Natural killer cell (primary cell): ENCODE results near the gene VWA2. TPM values are rescaled to one million over a fixed set of nuclear protein-coding genes. Genes with fewer than 3 reads are reported as not detected.

Source experiments
- ATAC-seq, 3 donors: fragments of 150-1000 bp in 2 of 3; fragments of 200-7000 bp in 1 of 3; cut with Tn5 transposase; 1 replicate in 1 of 3; 2 replicates in 2 of 3; pipeline ENCODE4 v1.10.0; 2021; ENCODE audit warnings: mild to moderate bottlenecking in 2 of 3, moderate library complexity in 2 of 3
- DNase-seq, 2 donors: peaks; one replicate each; pipeline versions ENCODE4 v3.0.0 to v3.0.0-alpha.2; 2013 to 2021; ENCODE audit warnings: mixed read lengths in 1 of 2
- H3K27ac ChIP-seq: one replicate; pipeline ENCODE4 v1.5.1; 2013; ENCODE audit warnings: mild to moderate bottlenecking, low read length
- H3K27me3 ChIP-seq: one replicate; pipeline ENCODE4 v1.6.1; 2013; ENCODE audit warnings: low read length; ENCODE audit not compliant: control insufficient read depth, insufficient read depth
- H3K36me3 ChIP-seq: one replicate; pipeline ENCODE4 v1.6.1; 2013; ENCODE audit warnings: low read length; ENCODE audit not compliant: control insufficient read depth, insufficient read depth
- H3K4me1 ChIP-seq: one replicate; pipeline ENCODE4 v1.6.1; 2013; ENCODE audit warnings: low read length; ENCODE audit not compliant: control insufficient read depth, insufficient read depth
- H3K4me3 ChIP-seq: one replicate; pipeline ENCODE4 v1.5.1; 2013; ENCODE audit warnings: low read length
- H3K9me3 ChIP-seq: one replicate; pipeline ENCODE4 v1.6.1; 2013; ENCODE audit warnings: low read length; ENCODE audit not compliant: control insufficient read depth, insufficient read depth
- H3K27ac Mint-ChIP-seq, 2 donors: one replicate each; pipeline ENCODE4 v1.8.0; 2022; ENCODE audit warnings: mild to moderate bottlenecking in 2 of 2, mixed read lengths in 2 of 2, moderate library complexity in 1 of 2
- H3K27me3 Mint-ChIP-seq, 2 donors: one replicate each; pipeline ENCODE4 v1.8.0; 2022; ENCODE audit warnings: low read depth in 2 of 2, mixed read lengths in 2 of 2
- H3K36me3 Mint-ChIP-seq: one replicate; pipeline ENCODE4 v1.8.0; 2022; ENCODE audit warnings: mixed read lengths
- H3K4me1 Mint-ChIP-seq, 2 donors: one replicate each; pipeline ENCODE4 v1.8.0; 2022; ENCODE audit warnings: mixed read lengths in 2 of 2
- H3K4me3 Mint-ChIP-seq: one replicate; pipeline ENCODE4 v1.8.0; 2022; ENCODE audit warnings: mild to moderate bottlenecking, moderate library complexity, mixed read lengths
- H3K9me3 Mint-ChIP-seq, 2 donors: one replicate each; pipeline ENCODE4 v1.8.0; 2022; ENCODE audit warnings: mixed read lengths in 2 of 2
- WGBS: methylation state at CpG from one replicate; pipeline ENCODE4 v1.1.7; 2013; ENCODE audit warnings: missing lambda C conversion rate; ENCODE audit not compliant: insufficient coverage; 5-methylcytosine and 5-hydroxymethylcytosine counted together
- intact Hi-C: fragments of 100-400 bp; cut with micrococcal nuclease; formaldehyde crosslinking; loops from one replicate; pipeline ENCODE4 v1.14.2; 2022
- total RNA-seq, 4 donors: library from RNA; stranded (reverse); fragments of 120-200 nt in 1 of 4; gene quantifications; one replicate each; pipeline versions ENCODE4 v1.2.3 to v1.2.4, GENCODE V29; 2013 to 2022
- TF ChIP-seq, protein P1 (sequence below): fragments of 200-600 bp; IDR thresholded peaks from one replicate; pipeline ENCODE4 v1.8.0; 2022; ENCODE audit warnings: antibody characterized with exemption

VWA2 gene
- total RNA-seq, 3 donors from 2014 or later (not counting 1 experiment from before 2014, with no cell fraction given): not detected

DNA sequence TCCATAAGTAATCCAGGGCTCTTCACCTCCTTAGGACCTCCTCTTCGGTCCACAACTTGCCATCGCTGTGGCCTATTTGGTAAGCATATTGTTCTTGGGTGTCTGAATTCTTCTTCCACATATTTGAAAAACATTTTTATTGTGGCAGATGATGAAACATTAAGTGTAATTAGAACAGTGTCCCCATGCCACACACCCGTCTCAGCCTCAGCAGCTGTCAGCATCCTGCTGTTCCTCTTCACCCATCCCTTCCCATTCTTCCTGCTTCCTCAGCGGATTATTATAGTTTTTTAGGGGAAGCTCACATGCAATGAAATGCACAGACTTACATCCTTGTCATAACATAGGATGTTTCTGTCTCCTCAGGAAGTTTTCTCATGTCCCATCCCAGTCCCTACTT is 39.8 kb upstream of the VWA2 start:
- no peaks in the 10 kb centered on the region for H3K36me3 ChIP-seq
- Mint-ChIP-seq H3K27ac (no peak overlapping the region), H3K36me3 (no peaks in the 10 kb centered on the region), H3K27me3 (peaks cover 40 to 64% of the 10 kb centered on the region in 2 donors), H3K4me3 (no peak overlapping the region), H3K4me1 (no peaks in the 10 kb centered on the region), H3K9me3 (no peaks in the 10 kb centered on the region)
- H3K9me3 ChIP-seq: no peaks in the 10 kb centered on the region
- no peak overlapping the region for H3K27ac ChIP-seq
- ATAC-seq: no peak
- intact Hi-C loops: no loop called here
- H3K4me1 ChIP-seq: no peaks in the 10 kb centered on the region
- peaks cover 5% of the 10 kb centered on the region for H3K27me3 ChIP-seq
- DNase-seq: no peak
- H3K4me3 ChIP-seq: no peak overlapping the region
- 100% methylated on average over 3 of the region's 4 CpGs for WGBS
- TF ChIP-seq, protein P1, sequence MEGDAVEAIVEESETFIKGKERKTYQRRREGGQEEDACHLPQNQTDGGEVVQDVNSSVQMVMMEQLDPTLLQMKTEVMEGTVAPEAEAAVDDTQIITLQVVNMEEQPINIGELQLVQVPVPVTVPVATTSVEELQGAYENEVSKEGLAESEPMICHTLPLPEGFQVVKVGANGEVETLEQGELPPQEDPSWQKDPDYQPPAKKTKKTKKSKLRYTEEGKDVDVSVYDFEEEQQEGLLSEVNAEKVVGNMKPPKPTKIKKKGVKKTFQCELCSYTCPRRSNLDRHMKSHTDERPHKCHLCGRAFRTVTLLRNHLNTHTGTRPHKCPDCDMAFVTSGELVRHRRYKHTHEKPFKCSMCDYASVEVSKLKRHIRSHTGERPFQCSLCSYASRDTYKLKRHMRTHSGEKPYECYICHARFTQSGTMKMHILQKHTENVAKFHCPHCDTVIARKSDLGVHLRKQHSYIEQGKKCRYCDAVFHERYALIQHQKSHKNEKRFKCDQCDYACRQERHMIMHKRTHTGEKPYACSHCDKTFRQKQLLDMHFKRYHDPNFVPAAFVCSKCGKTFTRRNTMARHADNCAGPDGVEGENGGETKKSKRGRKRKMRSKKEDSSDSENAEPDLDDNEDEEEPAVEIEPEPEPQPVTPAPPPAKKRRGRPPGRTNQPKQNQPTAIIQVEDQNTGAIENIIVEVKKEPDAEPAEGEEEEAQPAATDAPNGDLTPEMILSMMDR: no peak

GRCh38 chr10:114202812-114203211 is 36.2 kb upstream of the VWA2 start:
- H3K4me1 Mint-ChIP-seq: no peaks in the 10 kb centered on the region
- TF ChIP-seq, protein P1: no peak
- no peak overlapping the region for H3K27ac Mint-ChIP-seq
- ATAC-seq: no peak
- DNase-seq: no peak
- Histone ChIP-seq H3K9me3 (no peaks in the 10 kb centered on the region), H3K27me3 (peaks cover 2% of the 10 kb centered on the region), H3K36me3 (no peaks in the 10 kb centered on the region), H3K4me3 (no peak overlapping the region), H3K27ac (no peak overlapping the region), H3K4me1 (no peaks in the 10 kb centered on the region)
- 83% methylated on average over 3 of the region's 3 CpGs for WGBS
- no peaks in the 10 kb centered on the region for H3K36me3 Mint-ChIP-seq
- intact Hi-C loops: no loop called here
- H3K9me3 Mint-ChIP-seq: no peaks in the 10 kb centered on the region
- H3K27me3 Mint-ChIP-seq: peaks cover 16 to 32% of the 10 kb centered on the region in 2 donors
- no peak overlapping the region for H3K4me3 Mint-ChIP-seq

DNA sequence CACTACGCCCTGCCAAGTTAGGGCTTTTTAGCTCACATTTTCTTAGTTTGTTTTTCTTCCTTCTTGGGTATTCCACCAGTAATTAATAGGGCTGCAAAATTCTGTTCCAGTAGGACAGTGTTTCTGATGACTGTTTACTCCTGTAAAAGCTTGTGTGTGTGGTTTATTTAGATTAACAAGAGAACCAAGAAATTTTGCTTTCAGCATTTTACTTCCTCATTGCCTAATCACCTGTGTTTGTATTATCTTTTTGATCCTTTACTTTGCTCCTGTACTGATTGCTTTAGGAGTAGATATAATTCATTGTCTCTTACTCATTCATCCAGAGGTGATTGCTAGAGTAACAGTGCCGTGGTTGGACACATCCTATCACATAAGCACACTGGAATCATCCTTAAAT is 32.2 kb upstream of the VWA2 start:
- intact Hi-C loops: no loop called here
- H3K4me1 ChIP-seq: no peaks in the 10 kb centered on the region
- ATAC-seq (no peak), DNase-seq (no peak)
- H3K36me3 ChIP-seq: no peaks in the 10 kb centered on the region
- no peak overlapping the region for H3K4me3 Mint-ChIP-seq
- no peaks in the 10 kb centered on the region for H3K9me3 Mint-ChIP-seq
- H3K4me1 Mint-ChIP-seq: no peaks in the 10 kb centered on the region
- WGBS: 88% methylated on average over 2 of the region's 2 CpGs
- no peaks in the 10 kb centered on the region for H3K9me3 ChIP-seq
- H3K36me3 Mint-ChIP-seq: no peaks in the 10 kb centered on the region
- no peak overlapping the region for H3K27ac ChIP-seq
- TF ChIP-seq, protein P1: no peak
- peaks cover 8 to 19% of the 10 kb centered on the region in 2 donors for H3K27me3 Mint-ChIP-seq
- H3K4me3 ChIP-seq: no peak overlapping the region
- H3K27ac Mint-ChIP-seq: no peak overlapping the region
- H3K27me3 ChIP-seq: no peaks in the 10 kb centered on the region

GRCh38 chr10:114207349-114207748 is 31.7 kb upstream of the VWA2 start:
- Mint-ChIP-seq H3K4me3 (no peak overlapping the region), H3K9me3 (no peaks in the 10 kb centered on the region), H3K36me3 (no peaks in the 10 kb centered on the region), H3K27ac (no peak overlapping the region), H3K27me3 (peaks cover 8 to 14% of the 10 kb centered on the region in 2 donors), H3K4me1 (no peaks in the 10 kb centered on the region)
- DNase-seq (no peak), ATAC-seq (no peak)
- TF ChIP-seq, protein P1: no peak
- no peaks in the 10 kb centered on the region for H3K27me3 ChIP-seq
- no peak overlapping the region for H3K4me3 ChIP-seq
- H3K27ac ChIP-seq: no peak overlapping the region
- H3K4me1 ChIP-seq: no peaks in the 10 kb centered on the region
- H3K9me3 ChIP-seq: no peaks in the 10 kb centered on the region
- WGBS: 78% methylated on average over 1 of the region's 1 CpG
- intact Hi-C loops: no loop called here
- H3K36me3 ChIP-seq: no peaks in the 10 kb centered on the region
